GM12873 (cell line): ENCODE measurements around the gene MPHOSPH8.

Experiments used
- TF ChIP-seq, protein P1 (sequence below): IDR thresholded peaks from 2 replicates; pipeline ENCODE4 v1.5.1; 2012; ENCODE audit warnings: low read depth, mild to moderate bottlenecking, moderate library complexity, low read length, control low read depth; ENCODE audit not compliant: insufficient read depth; ENCODE audit errors: missing control alignments

MPHOSPH8 gene

DNA sequence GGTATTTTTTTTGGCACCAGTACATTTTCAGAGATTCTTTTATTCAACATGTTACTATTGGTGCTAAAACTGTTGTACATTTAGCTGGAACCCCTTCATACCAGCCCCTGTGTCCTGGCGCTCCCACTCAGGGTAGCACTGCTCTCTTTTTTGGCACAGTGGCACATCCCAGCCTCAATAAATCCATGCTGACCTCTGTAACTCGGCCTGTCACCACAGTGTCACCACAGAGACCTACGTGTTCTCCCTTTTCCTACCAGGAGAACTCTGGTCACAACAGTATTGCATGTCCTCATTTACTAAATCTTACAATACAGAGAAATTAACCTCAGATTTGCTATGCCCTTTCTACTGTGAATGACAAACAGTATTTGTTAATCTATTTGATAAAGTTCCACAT, 10.2 kb downstream of the MPHOSPH8 start:
- TF ChIP-seq, protein P1, sequence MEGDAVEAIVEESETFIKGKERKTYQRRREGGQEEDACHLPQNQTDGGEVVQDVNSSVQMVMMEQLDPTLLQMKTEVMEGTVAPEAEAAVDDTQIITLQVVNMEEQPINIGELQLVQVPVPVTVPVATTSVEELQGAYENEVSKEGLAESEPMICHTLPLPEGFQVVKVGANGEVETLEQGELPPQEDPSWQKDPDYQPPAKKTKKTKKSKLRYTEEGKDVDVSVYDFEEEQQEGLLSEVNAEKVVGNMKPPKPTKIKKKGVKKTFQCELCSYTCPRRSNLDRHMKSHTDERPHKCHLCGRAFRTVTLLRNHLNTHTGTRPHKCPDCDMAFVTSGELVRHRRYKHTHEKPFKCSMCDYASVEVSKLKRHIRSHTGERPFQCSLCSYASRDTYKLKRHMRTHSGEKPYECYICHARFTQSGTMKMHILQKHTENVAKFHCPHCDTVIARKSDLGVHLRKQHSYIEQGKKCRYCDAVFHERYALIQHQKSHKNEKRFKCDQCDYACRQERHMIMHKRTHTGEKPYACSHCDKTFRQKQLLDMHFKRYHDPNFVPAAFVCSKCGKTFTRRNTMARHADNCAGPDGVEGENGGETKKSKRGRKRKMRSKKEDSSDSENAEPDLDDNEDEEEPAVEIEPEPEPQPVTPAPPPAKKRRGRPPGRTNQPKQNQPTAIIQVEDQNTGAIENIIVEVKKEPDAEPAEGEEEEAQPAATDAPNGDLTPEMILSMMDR: no peak

DNA sequence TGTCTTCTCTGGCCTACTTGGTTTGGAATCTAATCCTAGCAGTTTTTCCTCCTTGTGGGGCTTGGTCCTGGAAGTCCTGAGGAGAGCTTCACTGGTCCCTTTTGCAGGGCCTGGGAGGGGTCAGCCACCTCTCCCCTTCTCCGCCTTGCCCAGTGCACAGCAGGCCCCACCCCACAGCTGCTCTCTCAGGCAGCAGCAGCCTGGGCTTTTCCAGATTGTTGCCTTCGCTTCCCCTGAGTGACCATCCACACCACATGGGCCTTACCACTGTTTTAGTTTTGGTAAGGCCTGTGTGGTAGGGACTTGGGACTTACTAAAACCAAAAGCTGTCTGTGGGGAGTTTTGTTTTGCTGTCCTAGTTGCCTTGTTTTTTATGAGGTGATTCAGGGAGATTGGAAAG, 11.5 kb downstream of the MPHOSPH8 start:
- TF ChIP-seq, protein P1: no peak

DNA sequence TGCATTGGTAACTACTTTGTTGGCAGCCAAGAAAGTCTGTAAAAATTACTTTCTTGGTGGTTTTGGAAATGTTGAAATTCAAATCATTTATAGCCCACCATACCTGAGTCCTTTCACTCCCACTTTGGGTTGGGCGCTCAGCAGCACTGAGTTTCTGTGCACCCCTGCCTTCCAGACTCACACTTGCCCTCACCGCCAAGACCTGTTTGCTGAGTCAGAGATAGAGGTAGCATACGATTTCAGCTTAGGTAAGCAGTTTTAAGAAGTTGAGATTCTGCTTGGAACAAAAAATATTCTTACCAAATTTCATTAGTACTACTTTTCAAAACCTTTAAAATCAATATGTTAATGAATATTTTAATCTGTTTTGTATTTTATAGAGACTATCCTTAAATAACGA, 12.6 kb downstream of the MPHOSPH8 start:
- TF ChIP-seq, protein P1: no peak

DNA sequence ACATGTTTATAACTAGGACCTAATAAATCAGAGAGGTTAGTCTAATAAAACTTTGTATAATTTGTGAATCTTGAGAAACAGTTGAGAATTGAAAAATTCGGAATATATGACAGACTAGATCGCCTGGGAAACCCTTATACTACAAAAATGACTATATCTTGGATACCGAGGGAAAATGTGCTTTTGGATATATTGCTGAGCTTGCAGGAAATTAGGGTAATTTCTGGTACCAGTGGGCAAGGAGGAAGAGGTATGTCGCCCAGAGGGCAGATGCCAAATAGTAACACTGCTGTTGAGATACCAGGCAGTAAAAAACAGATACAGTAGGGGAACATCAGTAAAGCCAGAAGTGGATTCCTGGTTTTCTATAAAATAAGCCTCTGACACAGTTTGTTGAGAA, 17.3 kb downstream of the MPHOSPH8 start:
- TF ChIP-seq, protein P1: no peak

DNA sequence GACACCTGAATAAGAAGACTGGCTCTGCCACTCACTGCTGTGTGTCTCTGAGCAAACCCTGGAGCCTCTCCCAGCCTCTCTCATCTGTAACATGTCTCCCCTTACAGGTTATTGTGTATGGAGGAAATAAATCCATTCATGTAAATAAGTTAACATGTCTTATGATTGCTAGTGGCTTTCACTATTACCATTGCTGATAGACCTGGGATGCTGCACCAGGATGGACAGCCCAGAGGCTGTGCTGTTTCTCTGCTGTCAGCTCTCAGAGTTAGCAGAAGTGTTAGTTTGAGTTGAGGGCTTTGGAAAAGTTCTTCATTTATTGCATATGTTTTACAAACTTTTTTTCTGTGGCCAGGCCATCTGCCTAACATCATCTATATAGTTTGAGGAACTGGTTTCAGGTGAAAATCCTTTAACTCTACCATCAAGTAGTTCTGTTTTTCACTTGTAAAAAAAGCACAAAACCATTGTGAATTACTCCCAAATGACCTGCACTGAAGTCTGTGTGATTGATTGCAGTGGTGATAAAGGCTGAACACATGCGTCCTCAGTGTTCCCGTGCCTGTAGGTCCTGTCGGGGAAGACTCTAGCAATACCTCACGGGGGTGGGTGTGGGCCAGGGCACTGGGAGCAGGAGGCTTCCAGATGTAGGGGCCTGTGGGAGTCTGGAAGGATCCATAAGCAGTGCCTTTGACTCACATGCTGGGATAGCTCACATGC, 24.6 kb downstream of the MPHOSPH8 start:
- TF ChIP-seq, protein P1: no peak

DNA sequence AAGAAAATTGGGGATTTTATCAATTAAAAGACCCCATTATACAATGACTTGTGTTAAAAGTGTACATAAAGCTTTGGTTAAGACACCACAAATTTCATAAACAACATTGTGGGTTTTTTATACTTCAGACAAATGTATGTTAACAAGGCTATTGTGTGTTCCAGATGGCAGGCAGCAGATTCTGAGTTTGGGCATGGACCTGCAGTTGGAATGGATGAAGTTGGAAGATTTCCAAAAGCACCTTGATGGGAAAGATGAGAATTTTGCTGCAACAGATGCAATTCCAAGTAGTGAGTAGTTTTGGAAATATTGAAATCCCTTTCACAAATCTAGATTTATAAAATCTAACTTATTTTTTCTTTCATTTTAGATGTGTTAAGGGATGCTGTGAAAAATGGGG, 25.4 kb downstream of the MPHOSPH8 start:
- TF ChIP-seq, protein P1: no peak

DNA sequence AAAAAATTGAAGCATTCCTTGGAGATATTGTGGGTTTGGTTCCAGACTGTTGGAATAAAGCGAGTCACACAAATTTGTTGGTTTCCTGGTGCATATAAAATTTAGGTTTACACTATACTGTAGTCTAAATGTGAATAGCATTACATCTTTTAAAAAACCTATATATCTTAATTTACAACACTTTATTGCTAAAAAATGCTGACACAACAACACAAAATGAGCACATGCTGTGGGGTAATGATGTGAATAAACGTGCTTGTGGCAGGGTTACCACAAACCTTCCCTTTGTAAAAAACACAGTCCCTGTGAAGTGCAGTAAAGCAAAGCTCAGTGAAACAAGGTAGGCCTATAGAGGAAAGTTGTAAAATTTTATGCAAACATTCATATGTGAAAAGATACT, 27.7 kb downstream of the MPHOSPH8 start:
- TF ChIP-seq, protein P1: no peak

DNA sequence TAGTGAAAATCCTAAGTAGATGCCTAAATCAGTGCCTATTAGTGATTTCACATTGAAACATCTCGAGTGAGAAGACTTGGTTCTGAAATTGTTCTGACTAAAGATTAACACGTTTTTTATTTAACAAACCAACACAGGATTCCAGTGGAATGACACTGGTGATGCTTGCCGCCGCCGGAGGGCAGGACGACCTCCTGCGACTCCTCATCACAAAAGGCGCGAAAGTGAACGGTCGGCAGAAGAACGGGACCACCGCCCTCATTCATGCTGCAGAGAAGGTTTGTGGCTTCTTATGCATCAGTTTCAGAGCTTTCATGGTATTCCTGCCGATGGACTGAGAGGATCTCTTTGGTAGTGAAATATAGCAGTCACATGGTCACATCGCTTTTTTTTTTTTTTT, 28.1 kb downstream of the MPHOSPH8 start:
- TF ChIP-seq, protein P1: no peak
